Osteoblast (primary cell): ENCODE data around the gene IGF1R. TPM values are rescaled to one million over a fixed set of nuclear protein-coding genes. Genes with fewer than 3 reads are reported as not detected.
A peak's percentile ranks its signal among the peaks of the same experiment; 100 is the strongest.

Experiments used
- DNase-seq: peaks from one replicate; pipeline ENCODE4 v3.0.0; 2011; ENCODE audit warnings: low spot score, mixed read lengths; ENCODE audit not compliant: insufficient read length; ENCODE audit errors: missing footprints
- H2AFZ ChIP-seq: 2 replicates; pipeline ENCODE4 v1.6.0; 2011; ENCODE audit warnings: mild to moderate bottlenecking, low read length
- H3K27ac ChIP-seq: 2 replicates; pipeline ENCODE4 v1.5.1; 2011; ENCODE audit warnings: mild to moderate bottlenecking, low read depth, low read length, moderate library complexity
- H3K27me3 ChIP-seq: 2 replicates; pipeline ENCODE4 v1.6.0; 2012; ENCODE audit warnings: mild to moderate bottlenecking, control low read depth, inconsistent platforms, low read length, moderate library complexity; ENCODE audit not compliant: insufficient read depth
- H3K36me3 ChIP-seq: 2 replicates; pipeline ENCODE4 v1.5.1; 2011; ENCODE audit warnings: mild to moderate bottlenecking, low read length, control low read depth, moderate library complexity; ENCODE audit not compliant: insufficient read depth
- H3K4me1 ChIP-seq: 2 replicates; pipeline ENCODE4 v1.5.1; 2011; ENCODE audit warnings: mild to moderate bottlenecking, low read length, control low read depth, moderate library complexity; ENCODE audit not compliant: insufficient read depth
- H3K4me2 ChIP-seq: 2 replicates; pipeline ENCODE4 v1.6.0; 2011; ENCODE audit warnings: mild to moderate bottlenecking, low read length; ENCODE audit not compliant: insufficient read depth
- H3K4me3 ChIP-seq: fragments of 200-600 bp; sonication (generic); 3 replicates; pipeline ENCODE4 v1.5.1; 2012; ENCODE audit warnings: mild to moderate bottlenecking, low read length, inconsistent platforms; ENCODE audit not compliant: insufficient read depth
- H3K79me2 ChIP-seq: 2 replicates; pipeline ENCODE4 v1.6.0; 2012; ENCODE audit warnings: mild to moderate bottlenecking, low read length, control low read depth, inconsistent platforms; ENCODE audit not compliant: insufficient read depth
- H3K9me3 ChIP-seq: 2 replicates; pipeline ENCODE4 v1.5.1; 2011; ENCODE audit warnings: low read depth, low read length, control low read depth
- H4K20me1 ChIP-seq: 2 replicates; pipeline ENCODE4 v1.6.0; 2012; ENCODE audit warnings: mild to moderate bottlenecking, low read length, control low read depth; ENCODE audit not compliant: insufficient read depth
- total RNA-seq: library from RNA; depleted of rRNA; stranded (reverse); fragments of >200 nt; gene quantifications from 2 replicates; pipeline ENCODE4 v1.2.3, GENCODE V29; 2012
- TF ChIP-seq, protein P1 (sequence below): IDR thresholded peaks from 2 replicates; pipeline ENCODE4 v1.5.1; 2011; ENCODE audit warnings: mild to moderate bottlenecking, low read depth, low read length, moderate library complexity; ENCODE audit errors: extremely low read depth

Gene IGF1R
- total RNA-seq, 1 donor, result 18.8 TPM

DNA sequence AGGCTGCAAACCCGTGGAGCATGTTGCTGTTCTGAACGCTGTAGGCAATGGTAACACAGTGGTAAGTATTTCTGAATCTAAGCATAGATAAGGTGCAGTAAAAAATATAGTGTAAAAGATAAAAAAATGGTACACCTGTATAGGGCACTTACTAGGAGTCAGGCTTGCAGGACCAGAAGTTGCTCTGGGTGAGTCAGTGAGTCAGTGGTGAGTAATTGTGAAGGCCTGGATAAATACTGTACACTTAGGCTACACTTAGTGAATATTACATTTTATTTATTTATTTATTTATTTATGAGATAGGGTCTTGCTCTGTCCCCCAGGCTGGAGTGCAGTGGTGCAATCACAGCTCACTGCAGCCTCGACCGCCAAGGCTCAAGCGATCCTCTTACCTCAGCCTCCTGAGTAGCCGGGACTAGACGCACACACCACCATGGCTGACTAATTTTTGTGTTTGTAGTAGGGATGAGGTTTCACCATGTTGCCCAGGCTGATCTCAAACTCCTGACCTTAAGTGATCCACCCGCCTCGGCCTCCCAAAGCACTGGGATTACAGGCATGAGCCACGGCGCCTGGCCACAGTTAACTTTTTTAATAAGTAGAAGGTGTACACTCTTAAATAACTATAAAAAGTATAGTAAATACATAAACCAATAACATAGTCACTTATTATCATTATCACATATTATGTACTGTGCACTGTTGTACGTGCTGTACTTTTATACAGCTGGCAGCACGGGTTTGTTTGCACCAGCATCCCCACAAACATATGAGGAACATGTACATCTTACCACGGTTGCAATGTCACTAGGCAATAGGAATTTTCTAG, 155.1 kb downstream of the IGF1R start:
- no peaks in the 10 kb centered on the region for H3K27me3 ChIP-seq
- H3K4me1 ChIP-seq, result peaks cover 43% of the 10 kb centered on the region
- H3K79me2 ChIP-seq, result peaks cover 71% of the 10 kb centered on the region
- no peak overlapping the region for H2AFZ ChIP-seq
- TF ChIP-seq, protein P1, sequence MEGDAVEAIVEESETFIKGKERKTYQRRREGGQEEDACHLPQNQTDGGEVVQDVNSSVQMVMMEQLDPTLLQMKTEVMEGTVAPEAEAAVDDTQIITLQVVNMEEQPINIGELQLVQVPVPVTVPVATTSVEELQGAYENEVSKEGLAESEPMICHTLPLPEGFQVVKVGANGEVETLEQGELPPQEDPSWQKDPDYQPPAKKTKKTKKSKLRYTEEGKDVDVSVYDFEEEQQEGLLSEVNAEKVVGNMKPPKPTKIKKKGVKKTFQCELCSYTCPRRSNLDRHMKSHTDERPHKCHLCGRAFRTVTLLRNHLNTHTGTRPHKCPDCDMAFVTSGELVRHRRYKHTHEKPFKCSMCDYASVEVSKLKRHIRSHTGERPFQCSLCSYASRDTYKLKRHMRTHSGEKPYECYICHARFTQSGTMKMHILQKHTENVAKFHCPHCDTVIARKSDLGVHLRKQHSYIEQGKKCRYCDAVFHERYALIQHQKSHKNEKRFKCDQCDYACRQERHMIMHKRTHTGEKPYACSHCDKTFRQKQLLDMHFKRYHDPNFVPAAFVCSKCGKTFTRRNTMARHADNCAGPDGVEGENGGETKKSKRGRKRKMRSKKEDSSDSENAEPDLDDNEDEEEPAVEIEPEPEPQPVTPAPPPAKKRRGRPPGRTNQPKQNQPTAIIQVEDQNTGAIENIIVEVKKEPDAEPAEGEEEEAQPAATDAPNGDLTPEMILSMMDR, result no peak
- DNase-seq, result no peak
- no peak overlapping the region for H3K4me3 ChIP-seq
- no peaks in the 10 kb centered on the region for H3K9me3 ChIP-seq
- H3K4me2 ChIP-seq, result no peak overlapping the region
- H3K27ac ChIP-seq, result no peak overlapping the region
- H3K36me3 ChIP-seq, result no peaks in the 10 kb centered on the region
- peaks cover 69% of the 10 kb centered on the region for H4K20me1 ChIP-seq

DNA sequence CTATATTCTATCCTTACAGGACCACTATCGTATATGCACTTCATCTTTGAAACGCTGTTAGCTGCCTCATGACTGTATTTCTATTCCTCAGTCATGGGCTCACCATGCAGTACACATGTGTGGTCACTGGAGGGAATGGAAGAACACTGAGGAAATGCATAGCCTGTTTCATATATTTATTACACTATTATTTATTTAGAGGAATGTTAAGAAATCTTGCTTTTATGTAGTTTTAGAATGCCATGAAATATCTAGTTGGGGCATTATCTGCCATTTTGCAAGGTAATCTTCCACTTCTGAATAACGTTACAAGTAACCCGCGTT, 155.7 kb downstream of the IGF1R start:
- H4K20me1 ChIP-seq, result peaks cover 70% of the 10 kb centered on the region
- H3K79me2 ChIP-seq, result peaks cover 70% of the 10 kb centered on the region
- no peak overlapping the region for H3K27ac ChIP-seq
- no peaks in the 10 kb centered on the region for H3K9me3 ChIP-seq
- TF ChIP-seq, protein P1, result peak; percentile 22
- no peak overlapping the region for H3K4me3 ChIP-seq
- H3K4me2 ChIP-seq, result no peak overlapping the region
- no peaks in the 10 kb centered on the region for H3K27me3 ChIP-seq
- no peaks in the 10 kb centered on the region for H3K36me3 ChIP-seq
- no peak overlapping the region for H2AFZ ChIP-seq
- DNase-seq, result no peak
- H3K4me1 ChIP-seq, result peaks cover 40% of the 10 kb centered on the region

DNA sequence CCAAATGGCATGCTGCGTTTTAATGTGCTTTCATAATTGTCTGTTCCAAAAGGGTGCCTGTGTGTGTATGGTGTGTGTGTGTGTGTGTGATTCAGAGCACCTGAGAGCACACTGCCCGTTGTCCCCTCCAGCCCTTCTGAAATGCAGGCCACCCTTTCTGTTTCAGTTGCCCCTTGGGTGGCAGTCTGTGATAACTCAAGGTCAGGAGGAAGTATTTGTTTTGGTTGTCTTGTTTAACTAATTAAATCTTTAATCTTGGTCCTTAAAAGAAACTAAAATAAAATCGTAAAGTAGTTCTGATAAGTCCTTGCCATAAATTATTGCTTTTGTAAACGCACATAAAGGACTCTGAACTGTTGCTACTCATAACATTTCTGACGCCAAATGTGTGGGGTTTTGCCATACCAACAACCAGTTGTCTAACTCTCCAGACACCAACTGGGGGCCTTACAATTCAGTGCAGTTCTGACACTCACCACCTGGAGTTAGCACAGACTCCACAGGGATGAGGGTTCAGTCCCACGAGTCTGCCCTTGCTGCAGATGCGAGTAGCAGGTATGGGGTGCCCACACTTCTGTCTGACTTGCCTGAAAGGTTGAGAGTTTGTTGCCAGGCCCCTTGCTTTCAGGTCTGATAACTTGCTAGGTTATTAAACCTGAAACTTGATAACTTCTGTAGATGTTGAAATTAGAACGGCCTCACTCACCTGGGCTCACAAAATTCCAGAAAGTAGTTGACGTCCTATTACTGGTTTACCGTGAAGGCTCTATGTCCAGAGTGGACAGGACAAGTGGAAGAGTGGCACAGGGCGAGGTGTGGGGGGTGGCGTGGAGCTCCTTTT, 157.3 kb downstream of the IGF1R start:
- Histone ChIP-seq H3K4me3 (no peak overlapping the region), H4K20me1 (peaks cover 59% of the 10 kb centered on the region), H3K27me3 (no peaks in the 10 kb centered on the region), H2AFZ (no peak overlapping the region), H3K4me1 (peaks cover 29% of the 10 kb centered on the region), H3K79me2 (peaks cover 73% of the 10 kb centered on the region), H3K4me2 (no peak overlapping the region), H3K27ac (no peak overlapping the region), H3K9me3 (no peaks in the 10 kb centered on the region), H3K36me3 (no peaks in the 10 kb centered on the region)
- DNase-seq, result no peak
- TF ChIP-seq, protein P1, result peak; percentile 21

DNA sequence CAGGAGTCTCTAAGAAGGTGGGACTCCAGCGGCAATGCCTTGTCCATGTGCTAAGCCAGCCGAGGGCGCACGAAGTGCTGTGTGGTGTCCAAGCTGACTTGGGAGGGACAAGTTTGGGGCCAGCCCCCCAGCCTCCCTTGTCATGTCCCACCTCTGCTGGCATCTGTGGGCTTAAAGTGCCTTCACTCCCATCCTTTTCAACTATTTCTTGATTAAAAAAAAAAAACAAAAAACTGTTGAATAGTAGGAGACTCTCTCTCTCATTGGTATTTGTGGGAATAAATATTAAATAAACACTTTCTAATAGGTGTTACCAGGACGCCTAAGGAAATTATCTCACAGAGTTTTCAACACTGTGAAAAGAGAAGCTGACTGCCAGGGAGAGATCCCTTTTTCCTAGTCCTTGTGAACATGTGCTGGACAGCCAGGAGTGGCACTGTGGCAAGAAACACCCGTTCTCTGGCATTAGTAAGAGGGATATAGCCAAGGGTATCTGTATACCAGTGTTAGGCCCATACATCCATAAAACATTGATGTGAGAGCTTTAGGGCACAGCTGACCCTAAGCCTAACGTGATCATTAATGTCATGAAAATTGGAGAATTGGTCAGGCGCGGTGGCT, 158.0 kb downstream of the IGF1R start:
- peaks cover 22% of the 10 kb centered on the region for H3K4me1 ChIP-seq
- no peak overlapping the region for H3K4me3 ChIP-seq
- H3K36me3 ChIP-seq, result no peaks in the 10 kb centered on the region
- no peaks in the 10 kb centered on the region for H3K9me3 ChIP-seq
- H3K27ac ChIP-seq, result no peak overlapping the region
- TF ChIP-seq, protein P1, result no peak
- peaks cover 71% of the 10 kb centered on the region for H3K79me2 ChIP-seq
- no peak overlapping the region for H2AFZ ChIP-seq
- no peak overlapping the region for H3K4me2 ChIP-seq
- no peak for DNase-seq
- no peaks in the 10 kb centered on the region for H3K27me3 ChIP-seq
- H4K20me1 ChIP-seq, result peaks cover 52% of the 10 kb centered on the region
